Measurements from ENCODE around the gene CHD9. TPM values are rescaled to one million over a fixed set of nuclear protein-coding genes. Genes with fewer than 3 reads are reported as not detected.

The CHD9 gene
- total RNA-seq, 1 experiment from 2014 or later, result 18.9 TPM

DNA sequence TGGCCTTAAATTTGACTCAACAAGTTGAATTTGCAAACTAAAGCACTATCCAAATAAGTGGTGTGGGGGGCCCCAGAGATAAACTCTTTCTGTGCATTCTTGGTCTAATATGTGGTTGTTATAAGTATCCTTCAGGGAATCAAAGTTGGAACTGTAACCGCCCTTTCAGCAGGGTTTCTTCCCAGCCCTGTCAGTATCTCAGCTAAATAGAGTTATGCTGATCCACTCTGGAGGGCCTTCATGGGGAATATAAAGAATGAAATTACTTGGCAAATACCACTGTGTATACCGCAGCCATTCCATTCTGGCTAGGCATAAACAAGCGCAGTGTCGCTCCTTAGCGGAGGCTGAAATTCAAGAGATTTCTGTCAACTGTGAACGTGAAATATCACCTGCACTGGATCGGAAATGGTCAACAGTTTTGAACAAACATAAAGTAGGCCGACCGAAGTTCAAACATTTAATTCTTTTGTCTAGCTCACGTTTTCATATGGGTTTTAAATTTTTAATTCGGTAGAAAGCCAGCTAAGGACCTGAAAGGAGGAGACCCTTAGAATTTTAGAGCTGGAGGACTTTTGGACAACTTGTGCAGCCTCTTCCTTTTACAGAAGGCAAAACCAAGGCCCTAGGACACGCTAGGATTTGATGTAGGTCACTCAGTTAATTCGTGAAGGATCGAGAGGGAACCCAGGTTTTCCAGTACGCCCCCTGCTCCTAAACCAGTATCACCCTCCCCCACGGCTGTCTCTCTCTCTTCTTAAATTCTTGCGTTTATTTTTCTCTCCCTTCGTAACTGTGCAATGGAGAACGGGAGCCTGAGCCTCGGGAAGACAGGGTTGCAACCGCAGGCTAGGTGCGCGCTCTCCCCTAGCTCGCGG is 74.7 kb downstream of the CHD9 start:
- Histone ChIP-seq H3K27ac (ENCODE audit: low read depth, low read length) (peak overlapping the region; percentile 87; the same call in 1 of the 2 replicates), H3K9me3 (ENCODE audit: control insufficient read depth in 1 of 2, insufficient read depth in 1 of 2, low read depth in 1 of 2, low read length in 2 of 2) (no peaks in the 10 kb centered on the region), H3K27me3 (ENCODE audit: insufficient read depth, low read length) (no peaks in the 10 kb centered on the region), H3K9me2 (ENCODE audit: insufficient read depth) (no peaks in the 10 kb centered on the region), H3K36me3 (ENCODE audit: control insufficient read depth in 1 of 2, insufficient read depth in 2 of 2, low read length in 2 of 2) (no peaks in the 10 kb centered on the region), H3K9ac (ENCODE audit: low read length) (peak overlapping the region; percentile 46), H4K20me1 (ENCODE audit: insufficient read depth) (0 out of 2 replicates have a peak, but pooled peaks cover 7% of the 10 kb centered on the region), H3K4me2 (ENCODE audit: low read length) (peak overlapping the region; percentile 76), H3K79me2 (ENCODE audit: insufficient read depth, low read length) (peaks cover 21% of the 10 kb centered on the region), H3K4me1 (ENCODE audit: control insufficient read depth in 1 of 2, insufficient read depth in 2 of 2, low read length in 2 of 2) (peaks cover 2 to 6% of the 10 kb centered on the region in 2 experiments), H3K4me3 (replicated peaks in 1 of 2; ENCODE audit: low read depth in 1 of 2, low read length in 2 of 2) (peak overlapping the region; percentile 25 to 50), H2AFZ (ENCODE audit: low read depth, low read length, poor library complexity, severe bottlenecking) (no peak overlapping the region)
- intact Hi-C loops (cut with micrococcal nuclease), result loop anchor here (2.0 to 10.0 kb wide), 4 partner anchors 75 to 365 kb away; partner anchors contain the start of gene CHD9
- TF ChIP-seq, protein P1, sequence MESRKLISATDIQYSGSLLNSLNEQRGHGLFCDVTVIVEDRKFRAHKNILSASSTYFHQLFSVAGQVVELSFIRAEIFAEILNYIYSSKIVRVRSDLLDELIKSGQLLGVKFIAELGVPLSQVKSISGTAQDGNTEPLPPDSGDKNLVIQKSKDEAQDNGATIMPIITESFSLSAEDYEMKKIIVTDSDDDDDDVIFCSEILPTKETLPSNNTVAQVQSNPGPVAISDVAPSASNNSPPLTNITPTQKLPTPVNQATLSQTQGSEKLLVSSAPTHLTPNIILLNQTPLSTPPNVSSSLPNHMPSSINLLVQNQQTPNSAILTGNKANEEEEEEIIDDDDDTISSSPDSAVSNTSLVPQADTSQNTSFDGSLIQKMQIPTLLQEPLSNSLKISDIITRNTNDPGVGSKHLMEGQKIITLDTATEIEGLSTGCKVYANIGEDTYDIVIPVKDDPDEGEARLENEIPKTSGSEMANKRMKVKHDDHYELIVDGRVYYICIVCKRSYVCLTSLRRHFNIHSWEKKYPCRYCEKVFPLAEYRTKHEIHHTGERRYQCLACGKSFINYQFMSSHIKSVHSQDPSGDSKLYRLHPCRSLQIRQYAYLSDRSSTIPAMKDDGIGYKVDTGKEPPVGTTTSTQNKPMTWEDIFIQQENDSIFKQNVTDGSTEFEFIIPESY (IDR thresholded peaks at IDR 0.05; ENCODE audit: extremely low read depth, insufficient replicate concordance, low read length), result no peak
- TF ChIP-seq, protein P2, sequence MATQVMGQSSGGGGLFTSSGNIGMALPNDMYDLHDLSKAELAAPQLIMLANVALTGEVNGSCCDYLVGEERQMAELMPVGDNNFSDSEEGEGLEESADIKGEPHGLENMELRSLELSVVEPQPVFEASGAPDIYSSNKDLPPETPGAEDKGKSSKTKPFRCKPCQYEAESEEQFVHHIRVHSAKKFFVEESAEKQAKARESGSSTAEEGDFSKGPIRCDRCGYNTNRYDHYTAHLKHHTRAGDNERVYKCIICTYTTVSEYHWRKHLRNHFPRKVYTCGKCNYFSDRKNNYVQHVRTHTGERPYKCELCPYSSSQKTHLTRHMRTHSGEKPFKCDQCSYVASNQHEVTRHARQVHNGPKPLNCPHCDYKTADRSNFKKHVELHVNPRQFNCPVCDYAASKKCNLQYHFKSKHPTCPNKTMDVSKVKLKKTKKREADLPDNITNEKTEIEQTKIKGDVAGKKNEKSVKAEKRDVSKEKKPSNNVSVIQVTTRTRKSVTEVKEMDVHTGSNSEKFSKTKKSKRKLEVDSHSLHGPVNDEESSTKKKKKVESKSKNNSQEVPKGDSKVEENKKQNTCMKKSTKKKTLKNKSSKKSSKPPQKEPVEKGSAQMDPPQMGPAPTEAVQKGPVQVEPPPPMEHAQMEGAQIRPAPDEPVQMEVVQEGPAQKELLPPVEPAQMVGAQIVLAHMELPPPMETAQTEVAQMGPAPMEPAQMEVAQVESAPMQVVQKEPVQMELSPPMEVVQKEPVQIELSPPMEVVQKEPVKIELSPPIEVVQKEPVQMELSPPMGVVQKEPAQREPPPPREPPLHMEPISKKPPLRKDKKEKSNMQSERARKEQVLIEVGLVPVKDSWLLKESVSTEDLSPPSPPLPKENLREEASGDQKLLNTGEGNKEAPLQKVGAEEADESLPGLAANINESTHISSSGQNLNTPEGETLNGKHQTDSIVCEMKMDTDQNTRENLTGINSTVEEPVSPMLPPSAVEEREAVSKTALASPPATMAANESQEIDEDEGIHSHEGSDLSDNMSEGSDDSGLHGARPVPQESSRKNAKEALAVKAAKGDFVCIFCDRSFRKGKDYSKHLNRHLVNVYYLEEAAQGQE (IDR thresholded peaks at IDR 0.05; ENCODE audit: low read depth), result no peak
- TF ChIP-seq JUND (IDR thresholded peaks at IDR 0.05) (no peak), SRF (IDR thresholded peaks at IDR 0.05; ENCODE audit: low read depth) (no peak), FOSL1 (IDR thresholded peaks at IDR 0.05; ENCODE audit: low read depth) (no peak), ZFX (IDR thresholded peaks at IDR 0.05) (no peak), CEBPB (IDR thresholded peaks at IDR 0.05; ENCODE audit: low read depth) (no peak), ELF1 (IDR thresholded peaks at IDR 0.05; ENCODE audit: borderline replicate concordance, low read depth) (no peak)
- ChIA-PET POLR2A (no interaction called here), RAD21 (ENCODE audit: low non-redundant PET in 1 of 2, low total read pairs in 2 of 2, uncharacterized antibody in 2 of 2, unreplicated experiment in 2 of 2) (no interaction called here), CTCF (interaction anchor here (0.9 to 1.5 kb wide), 2 partner anchors 25 to 75 kb away, joined by 3 read pairs; partner anchors contain the start of gene CHD9)
- ATAC-seq (no peak), DNase-seq (ENCODE audit: low read depth, low spot score) (no peak)
- BruUV-seq (replicated peaks), result TSS peak; percentile 31

Data from HCT116 (cell line).